Progenitor cell of endocrine pancreas (in vitro differentiated cells): ENCODE results near the gene ATF3. TPM values are rescaled to one million over a fixed set of nuclear protein-coding genes. Genes with fewer than 3 reads are reported as not detected.

Experiments used
- DNase-seq: peaks from one replicate; pipeline ENCODE4 v3.0.0; 2021; ENCODE audit warnings: low spot score; ENCODE audit not compliant: unreplicated experiment
- H3K27ac Mint-ChIP-seq: 2 replicates; pipeline ENCODE4 v1.8.0; 2021; ENCODE audit warnings: mild to moderate bottlenecking, moderate library complexity, mixed read lengths
- H3K27me3 Mint-ChIP-seq: 2 replicates; pipeline ENCODE4 v1.8.0; 2021; ENCODE audit warnings: mixed read lengths
- H3K36me3 Mint-ChIP-seq: 2 replicates; pipeline ENCODE4 v1.8.0; 2022; ENCODE audit warnings: mixed read lengths; ENCODE audit not compliant: insufficient read depth
- H3K4me1 Mint-ChIP-seq: 2 replicates; pipeline ENCODE4 v1.8.0; 2021; ENCODE audit warnings: low read depth, mixed read lengths
- H3K4me3 Mint-ChIP-seq: 2 replicates; pipeline ENCODE4 v1.8.0; 2021; ENCODE audit warnings: low read depth, mild to moderate bottlenecking, moderate library complexity, mixed read lengths
- H3K9me3 Mint-ChIP-seq: 2 replicates; pipeline ENCODE4 v1.8.0; 2021; ENCODE audit warnings: low read depth, mixed read lengths
- total RNA-seq: library from RNA; stranded (reverse); gene quantifications from 2 replicates; pipeline ENCODE4 v1.2.1, GENCODE V29; 2021
- TF ChIP-seq, protein P1 (sequence below): fragments of 200-600 bp; sonication (generic); IDR thresholded peaks from one replicate; pipeline ENCODE4 v1.5.0; 2021; ENCODE audit warnings: antibody characterized with exemption, mild to moderate bottlenecking; ENCODE audit not compliant: unreplicated experiment

The ATF3 gene
- total RNA-seq, 1 donor from 2014 or later = 14.6 TPM

DNA sequence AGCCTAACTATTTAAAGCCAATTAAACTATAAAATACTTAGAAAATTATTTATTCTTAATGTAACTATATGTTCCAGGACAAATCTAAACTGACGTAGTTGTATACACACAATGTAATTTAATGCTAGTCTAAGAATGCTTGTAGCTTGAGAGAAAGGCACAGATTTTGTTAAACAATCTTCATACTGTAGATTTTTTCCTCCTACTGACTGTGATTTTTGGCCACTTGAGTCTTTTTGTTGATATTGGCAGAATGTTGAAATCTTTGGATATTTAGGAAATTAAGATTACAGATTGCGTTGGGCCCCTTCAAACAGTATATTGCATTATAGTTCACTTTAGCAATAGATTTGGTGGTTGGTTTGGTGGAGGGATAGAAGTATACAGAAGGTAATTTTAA is 40.5 kb downstream of the ATF3 start:
- Mint-ChIP-seq H3K36me3 (no peaks in the 10 kb centered on the region), H3K9me3 (no peaks in the 10 kb centered on the region), H3K4me3 (no peak overlapping the region), H3K4me1 (peaks cover 10% of the 10 kb centered on the region), H3K27ac (no peak overlapping the region), H3K27me3 (peaks cover 9% of the 10 kb centered on the region)
- TF ChIP-seq, protein P1, sequence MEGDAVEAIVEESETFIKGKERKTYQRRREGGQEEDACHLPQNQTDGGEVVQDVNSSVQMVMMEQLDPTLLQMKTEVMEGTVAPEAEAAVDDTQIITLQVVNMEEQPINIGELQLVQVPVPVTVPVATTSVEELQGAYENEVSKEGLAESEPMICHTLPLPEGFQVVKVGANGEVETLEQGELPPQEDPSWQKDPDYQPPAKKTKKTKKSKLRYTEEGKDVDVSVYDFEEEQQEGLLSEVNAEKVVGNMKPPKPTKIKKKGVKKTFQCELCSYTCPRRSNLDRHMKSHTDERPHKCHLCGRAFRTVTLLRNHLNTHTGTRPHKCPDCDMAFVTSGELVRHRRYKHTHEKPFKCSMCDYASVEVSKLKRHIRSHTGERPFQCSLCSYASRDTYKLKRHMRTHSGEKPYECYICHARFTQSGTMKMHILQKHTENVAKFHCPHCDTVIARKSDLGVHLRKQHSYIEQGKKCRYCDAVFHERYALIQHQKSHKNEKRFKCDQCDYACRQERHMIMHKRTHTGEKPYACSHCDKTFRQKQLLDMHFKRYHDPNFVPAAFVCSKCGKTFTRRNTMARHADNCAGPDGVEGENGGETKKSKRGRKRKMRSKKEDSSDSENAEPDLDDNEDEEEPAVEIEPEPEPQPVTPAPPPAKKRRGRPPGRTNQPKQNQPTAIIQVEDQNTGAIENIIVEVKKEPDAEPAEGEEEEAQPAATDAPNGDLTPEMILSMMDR = no peak
- DNase-seq = no peak

DNA sequence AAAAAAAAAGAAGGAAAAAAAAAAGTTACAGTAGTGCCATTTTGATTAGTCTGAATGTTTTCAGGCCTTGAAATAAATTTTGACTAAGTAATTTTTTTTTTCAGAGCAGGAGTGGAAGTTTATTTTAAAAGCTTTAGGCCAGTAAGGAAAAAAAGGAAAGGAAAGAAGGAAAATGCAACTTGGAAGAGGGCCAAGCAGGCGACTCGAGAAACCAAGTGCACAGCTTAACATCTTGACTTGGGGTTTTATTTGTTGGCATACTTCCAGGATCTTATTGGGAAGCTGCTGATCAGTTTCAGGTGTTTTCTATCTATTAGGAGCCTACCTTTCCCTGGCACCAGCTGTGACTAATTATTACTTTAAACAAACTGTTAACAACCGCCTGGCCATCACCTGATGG is 41.7 kb downstream of the ATF3 start:
- TF ChIP-seq, protein P1 = no peak
- no peak overlapping the region for H3K27ac Mint-ChIP-seq
- no peak for DNase-seq
- H3K4me3 Mint-ChIP-seq = no peak overlapping the region
- no peaks in the 10 kb centered on the region for H3K36me3 Mint-ChIP-seq
- peaks cover 18% of the 10 kb centered on the region for H3K27me3 Mint-ChIP-seq
- peaks cover 6% of the 10 kb centered on the region for H3K4me1 Mint-ChIP-seq
- no peaks in the 10 kb centered on the region for H3K9me3 Mint-ChIP-seq

DNA sequence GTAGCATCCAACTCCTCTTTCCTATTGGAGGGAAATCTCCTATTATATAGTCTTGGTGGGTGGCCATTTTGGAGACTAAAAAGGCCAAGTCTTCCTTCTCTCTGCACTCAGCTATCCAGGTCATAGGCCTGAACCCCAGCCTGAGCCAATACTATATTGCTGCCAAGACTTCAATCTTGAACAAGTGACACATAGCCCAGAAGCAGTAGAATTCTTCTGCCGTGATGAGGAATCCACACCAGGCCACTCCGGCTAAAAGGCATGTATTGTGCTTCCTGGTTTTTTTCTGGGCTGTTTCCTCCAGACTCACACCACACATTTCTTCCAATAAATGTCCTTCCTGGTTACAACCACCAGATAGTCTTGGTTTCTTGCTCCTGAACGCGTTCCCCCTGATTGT is 43.0 kb downstream of the ATF3 start:
- Mint-ChIP-seq H3K27ac (no peak overlapping the region), H3K4me3 (no peak overlapping the region), H3K9me3 (no peaks in the 10 kb centered on the region), H3K4me1 (no peaks in the 10 kb centered on the region), H3K36me3 (no peaks in the 10 kb centered on the region), H3K27me3 (peaks cover 14% of the 10 kb centered on the region)
- no peak for DNase-seq
- TF ChIP-seq, protein P1 = no peak

DNA sequence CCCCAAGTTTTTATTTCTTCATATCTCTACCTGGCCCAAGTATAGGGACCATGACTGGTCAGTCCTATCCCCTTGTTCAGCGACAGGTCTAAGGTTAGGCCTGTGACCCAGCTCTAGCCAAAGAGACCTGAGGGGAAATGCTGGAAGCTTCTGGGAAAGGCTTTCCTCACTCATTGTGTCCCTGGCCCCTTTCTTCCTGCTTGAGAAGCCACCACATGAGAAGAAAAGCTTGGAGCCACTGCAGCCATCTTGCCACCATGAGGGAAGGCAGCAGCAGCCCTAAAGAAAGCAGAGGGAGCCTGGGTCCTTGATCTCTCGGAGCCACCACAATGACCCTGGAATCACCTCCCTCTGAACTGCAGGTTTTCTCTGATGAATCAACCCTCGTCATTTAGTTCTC is 43.4 kb downstream of the ATF3 start:
- Mint-ChIP-seq H3K27ac (no peak overlapping the region), H3K9me3 (no peaks in the 10 kb centered on the region), H3K27me3 (peaks cover 14% of the 10 kb centered on the region), H3K4me1 (no peaks in the 10 kb centered on the region), H3K36me3 (no peaks in the 10 kb centered on the region), H3K4me3 (no peak overlapping the region)
- no peak for DNase-seq
- TF ChIP-seq, protein P1 = no peak

DNA sequence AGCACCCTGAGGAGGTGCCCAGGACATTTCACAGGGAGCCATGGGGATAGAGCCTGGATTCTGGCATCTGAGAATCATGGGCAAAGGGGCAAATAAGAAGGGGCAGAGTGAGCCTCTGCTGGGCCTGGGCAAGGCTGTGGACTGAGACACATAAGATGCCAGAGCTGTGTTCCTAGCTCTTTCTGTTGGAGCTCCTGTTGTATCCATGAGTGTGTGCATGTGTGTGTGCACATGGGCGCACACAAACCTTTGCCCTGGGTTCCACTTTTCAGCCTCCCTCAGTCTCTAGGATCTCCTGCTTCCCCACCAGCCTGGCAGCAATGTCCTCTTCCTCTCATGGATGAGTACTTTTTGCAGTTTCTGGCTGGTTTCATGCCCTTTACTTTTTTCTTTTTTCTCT is 44.0 kb downstream of the ATF3 start:
- H3K36me3 Mint-ChIP-seq = no peaks in the 10 kb centered on the region
- no peak overlapping the region for H3K4me3 Mint-ChIP-seq
- peaks cover 14% of the 10 kb centered on the region for H3K27me3 Mint-ChIP-seq
- no peaks in the 10 kb centered on the region for H3K4me1 Mint-ChIP-seq
- TF ChIP-seq, protein P1 = no peak
- no peaks in the 10 kb centered on the region for H3K9me3 Mint-ChIP-seq
- H3K27ac Mint-ChIP-seq = no peak overlapping the region
- no peak for DNase-seq
